ENCODE measurements around the gene HDAC11. TPM values are rescaled to one million over a fixed set of nuclear protein-coding genes. Genes with fewer than 3 reads are reported as not detected.

Gene HDAC11
- total RNA-seq, 2 experiments from 2014 or later = 1.8 to 2.0 TPM

DNA sequence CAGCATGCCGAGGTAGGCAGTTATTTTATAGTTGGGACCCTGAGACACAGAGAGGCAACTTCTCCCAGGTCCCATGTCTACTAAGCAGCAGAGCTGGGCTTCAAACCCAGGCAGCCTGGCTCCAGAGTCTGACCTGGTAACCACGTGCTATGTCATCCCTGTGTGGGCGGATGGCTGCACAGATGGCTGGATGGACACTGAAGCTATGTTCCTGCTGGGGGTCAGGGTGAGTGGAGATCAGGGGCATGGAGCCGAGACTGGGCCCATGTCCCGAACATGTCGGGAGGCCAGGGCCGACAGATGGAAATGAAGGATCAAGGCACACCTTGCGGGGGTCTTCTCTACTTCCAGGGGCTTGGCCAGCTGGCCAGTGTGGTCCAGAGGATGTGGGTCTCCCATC lies 59.6 kb downstream of the HDAC11 start:
- peaks cover 13% of the 10 kb centered on the region for H3K9me3 Mint-ChIP-seq
- TF ChIP-seq, protein P1, sequence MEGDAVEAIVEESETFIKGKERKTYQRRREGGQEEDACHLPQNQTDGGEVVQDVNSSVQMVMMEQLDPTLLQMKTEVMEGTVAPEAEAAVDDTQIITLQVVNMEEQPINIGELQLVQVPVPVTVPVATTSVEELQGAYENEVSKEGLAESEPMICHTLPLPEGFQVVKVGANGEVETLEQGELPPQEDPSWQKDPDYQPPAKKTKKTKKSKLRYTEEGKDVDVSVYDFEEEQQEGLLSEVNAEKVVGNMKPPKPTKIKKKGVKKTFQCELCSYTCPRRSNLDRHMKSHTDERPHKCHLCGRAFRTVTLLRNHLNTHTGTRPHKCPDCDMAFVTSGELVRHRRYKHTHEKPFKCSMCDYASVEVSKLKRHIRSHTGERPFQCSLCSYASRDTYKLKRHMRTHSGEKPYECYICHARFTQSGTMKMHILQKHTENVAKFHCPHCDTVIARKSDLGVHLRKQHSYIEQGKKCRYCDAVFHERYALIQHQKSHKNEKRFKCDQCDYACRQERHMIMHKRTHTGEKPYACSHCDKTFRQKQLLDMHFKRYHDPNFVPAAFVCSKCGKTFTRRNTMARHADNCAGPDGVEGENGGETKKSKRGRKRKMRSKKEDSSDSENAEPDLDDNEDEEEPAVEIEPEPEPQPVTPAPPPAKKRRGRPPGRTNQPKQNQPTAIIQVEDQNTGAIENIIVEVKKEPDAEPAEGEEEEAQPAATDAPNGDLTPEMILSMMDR (IDR thresholded peaks at IDR 0.05) = no peak
- ATAC-seq = no peak
- CTCF ChIA-PET = interaction anchor here (1.2 to 1.5 kb wide), 2 partner anchors 40 to 108 kb away, joined by 3 read pairs; no protein-coding TSS in a partner anchor
- DNase-seq = no peak
- H3K27me3 Mint-ChIP-seq = peaks cover 4% of the 10 kb centered on the region
- POLR2A ChIA-PET = no interaction called here
- intact Hi-C loops (cut with micrococcal nuclease) = no loop called here
- H3K4me1 Mint-ChIP-seq (ENCODE audit: low read depth) = peaks cover 22% of the 10 kb centered on the region
- H3K36me3 Mint-ChIP-seq (ENCODE audit: low read depth) = peaks cover 6% of the 10 kb centered on the region
- H3K27ac Mint-ChIP-seq = no peak overlapping the region
- no peak overlapping the region for H3K4me3 Mint-ChIP-seq

DNA sequence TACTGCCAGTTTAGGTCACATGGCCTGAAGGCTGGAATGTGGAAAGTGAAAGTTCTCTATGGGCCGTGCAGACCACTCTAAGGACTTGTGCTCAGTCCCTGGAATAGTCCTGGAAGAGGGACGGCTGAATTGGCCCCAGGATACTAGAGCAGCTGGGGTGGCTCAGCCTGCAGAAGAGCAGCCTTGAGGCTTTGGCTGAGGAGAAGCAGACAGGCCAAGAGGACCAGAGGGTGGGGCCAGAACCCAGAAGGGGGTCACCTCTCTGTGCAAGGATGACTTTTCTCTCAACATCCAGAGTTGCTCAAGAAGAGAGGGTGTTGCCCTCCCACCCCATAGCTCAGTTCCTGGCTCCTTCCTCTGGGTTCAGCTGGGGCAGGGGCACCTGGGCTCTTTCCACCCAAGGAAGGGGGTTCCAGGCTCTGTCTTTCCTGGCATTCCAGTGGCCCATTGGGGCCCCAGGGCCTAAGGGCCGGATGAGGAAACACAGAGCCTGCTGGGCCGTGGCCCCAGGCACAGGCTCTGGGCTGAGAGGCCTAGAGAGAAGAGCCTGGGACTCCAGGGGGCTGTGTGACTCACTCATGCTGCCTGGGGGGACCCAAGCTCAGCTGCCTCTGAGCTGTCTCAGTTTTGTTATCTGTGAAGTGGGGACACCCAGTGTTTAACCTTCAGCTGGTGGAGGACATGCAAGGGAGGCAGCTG lies 60.3 kb downstream of the HDAC11 start:
- no peak overlapping the region for H3K27ac Mint-ChIP-seq
- ChIA-PET POLR2A (interaction anchor here (0.9 to 1.5 kb wide), 3 partner anchors 9 to 82 kb away, joined by 3 to 4 read pairs (median 4); partner anchors contain the start of gene FBLN2), CTCF (interaction anchor here (1.0 to 1.5 kb wide), 5 partner anchors 15 to 107 kb away, joined by 3 to 4 read pairs (median 3); no protein-coding TSS in a partner anchor)
- DNase-seq = no peak
- no peak overlapping the region for H3K4me3 Mint-ChIP-seq
- TF ChIP-seq, protein P1 (IDR thresholded peaks at IDR 0.05) = no peak
- intact Hi-C loops (cut with micrococcal nuclease) = no loop called here
- peaks cover 30% of the 10 kb centered on the region for H3K4me1 Mint-ChIP-seq (ENCODE audit: low read depth)
- H3K9me3 Mint-ChIP-seq = peaks cover 13% of the 10 kb centered on the region
- H3K27me3 Mint-ChIP-seq = peaks cover 9% of the 10 kb centered on the region
- H3K36me3 Mint-ChIP-seq (ENCODE audit: low read depth) = peaks cover 6% of the 10 kb centered on the region
- ATAC-seq = no peak

DNA sequence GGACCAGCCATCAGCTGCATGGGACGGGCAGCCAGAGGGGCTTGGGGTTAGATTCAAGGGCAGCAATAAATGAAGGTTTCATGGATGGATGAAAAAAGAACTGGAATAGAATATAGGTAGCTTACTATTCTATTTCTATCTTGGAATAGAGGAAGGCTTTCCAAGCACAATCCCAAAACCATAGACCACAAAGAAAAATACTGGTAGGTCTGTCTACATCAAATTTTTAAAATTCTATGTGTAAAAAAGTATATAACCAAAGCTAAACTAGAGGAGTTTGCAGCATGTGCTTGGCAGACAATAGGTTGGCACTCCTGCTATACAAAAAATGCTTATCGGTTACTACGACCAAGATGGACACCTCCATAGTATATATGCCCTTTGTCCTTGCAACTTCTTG lies 61.6 kb downstream of the HDAC11 start:
- POLR2A ChIA-PET = interaction anchor here (0.7 to 1.5 kb wide), 5 partner anchors 8 to 259 kb away, joined by 3 to 4 read pairs (median 3); partner anchors contain the start of gene FBLN2

DNA sequence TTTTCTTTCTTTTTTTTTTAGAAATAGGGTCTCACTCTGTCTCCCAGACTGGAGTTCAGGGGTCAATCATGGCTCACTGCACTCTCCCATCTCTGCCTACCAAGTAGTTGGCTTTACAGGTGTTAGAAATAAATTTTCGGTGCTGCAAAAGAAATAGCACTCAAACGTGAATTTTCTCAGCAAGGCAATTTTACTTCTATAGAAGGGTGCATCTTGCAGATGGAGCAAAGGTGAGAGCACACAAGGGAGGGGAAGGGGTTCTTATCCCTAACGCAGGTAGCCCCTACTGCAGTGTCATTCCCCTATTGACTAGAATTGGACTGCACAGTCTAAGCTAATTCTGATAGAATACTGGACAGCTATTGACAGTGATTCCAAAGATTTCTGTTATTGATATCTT lies 62.0 kb downstream of the HDAC11 start:
- peaks cover 24% of the 10 kb centered on the region for H3K4me1 Mint-ChIP-seq (ENCODE audit: low read depth)
- CTCF ChIA-PET = no interaction called here
- H3K9me3 Mint-ChIP-seq = peaks cover 13% of the 10 kb centered on the region
- H3K36me3 Mint-ChIP-seq (ENCODE audit: low read depth) = peaks cover 6% of the 10 kb centered on the region
- POLR2A ChIA-PET = interaction anchor here (0.7 to 1.5 kb wide), 2 partner anchors 7 to 258 kb away, joined by 3 to 4 read pairs; partner anchors contain the start of gene FBLN2
- no peak overlapping the region for H3K27ac Mint-ChIP-seq
- H3K27me3 Mint-ChIP-seq = peaks cover 10% of the 10 kb centered on the region
- DNase-seq (no peak), ATAC-seq (no peak)
- TF ChIP-seq, protein P1 (IDR thresholded peaks at IDR 0.05) = no peak
- intact Hi-C loops (cut with micrococcal nuclease) = no loop called here
- H3K4me3 Mint-ChIP-seq = no peak overlapping the region

More for the DNA sequence above, 61.6 kb downstream of the HDAC11 start:
- ATAC-seq = no peak
- peaks cover 13% of the 10 kb centered on the region for H3K9me3 Mint-ChIP-seq
- TF ChIP-seq, protein P1 (IDR thresholded peaks at IDR 0.05) = no peak
- intact Hi-C loops (cut with micrococcal nuclease) = no loop called here
- H3K27me3 Mint-ChIP-seq = peaks cover 10% of the 10 kb centered on the region
- H3K27ac Mint-ChIP-seq = no peak overlapping the region
- H3K4me1 Mint-ChIP-seq (ENCODE audit: low read depth) = peaks cover 29% of the 10 kb centered on the region
- no peak for DNase-seq
- CTCF ChIA-PET = interaction anchor here (1.2 kb wide), 1 partner anchor 20 kb away, joined by 4 read pairs; no protein-coding TSS in a partner anchor
- no peak overlapping the region for H3K4me3 Mint-ChIP-seq
- H3K36me3 Mint-ChIP-seq (ENCODE audit: low read depth) = peaks cover 6% of the 10 kb centered on the region

DNA sequence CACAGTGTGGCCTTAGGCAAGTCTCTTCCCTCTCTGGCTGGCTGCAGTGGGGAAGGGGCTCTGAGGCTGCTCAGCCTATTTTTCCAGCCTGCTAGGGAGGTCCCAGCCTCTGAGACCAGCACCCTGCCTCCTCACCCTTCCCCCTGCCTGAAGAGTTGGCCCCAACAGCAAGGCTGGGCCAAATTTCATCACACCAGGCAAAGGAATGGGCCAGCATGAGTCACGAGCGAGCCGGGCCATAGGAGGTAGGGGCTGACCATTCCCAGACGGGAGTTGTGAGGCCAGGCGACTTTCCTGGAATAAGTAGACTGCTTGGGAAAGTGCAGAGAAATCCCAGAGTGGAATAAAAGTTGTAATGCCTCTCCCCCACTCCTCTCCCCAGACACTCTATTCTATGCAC lies 63.1 kb downstream of the HDAC11 start:
- ChIA-PET CTCF (no interaction called here), POLR2A (no interaction called here)
- peaks cover 16% of the 10 kb centered on the region for H3K27me3 Mint-ChIP-seq
- peaks cover 23% of the 10 kb centered on the region for H3K4me1 Mint-ChIP-seq (ENCODE audit: low read depth)
- no peak for ATAC-seq
- intact Hi-C loops (cut with micrococcal nuclease) = no loop called here
- peaks cover 6% of the 10 kb centered on the region for H3K36me3 Mint-ChIP-seq (ENCODE audit: low read depth)
- no peak overlapping the region for H3K4me3 Mint-ChIP-seq
- H3K27ac Mint-ChIP-seq = no peak overlapping the region
- no peak for DNase-seq
- TF ChIP-seq, protein P1 (IDR thresholded peaks at IDR 0.05) = no peak
- peaks cover 10% of the 10 kb centered on the region for H3K9me3 Mint-ChIP-seq

Measured in activated CD8-positive, alpha-beta T cell treated with anti-CD3 and anti-CD28 coated beads for 36 hours (primary cell).